GM23248 (cell line): ENCODE results near the gene SIGMAR1.

Experiments
- EZH2 ChIP-seq: fragments of 200-600 bp; sonication (generic); IDR thresholded peaks from 2 replicates; pipeline ENCODE4 v1.6.1; 2018; ENCODE audit warnings: antibody characterized with exemption, mild to moderate bottlenecking; ENCODE audit not compliant: insufficient read depth, poor library complexity, severe bottlenecking
- EZH2phosphoT487 ChIP-seq: fragments of 200-600 bp; sonication (generic); IDR thresholded peaks from 2 replicates; pipeline ENCODE4 v1.6.1; 2018; ENCODE audit warnings: antibody characterized with exemption, moderate library complexity, mild to moderate bottlenecking, low read depth; ENCODE audit not compliant: insufficient read depth

DNA sequence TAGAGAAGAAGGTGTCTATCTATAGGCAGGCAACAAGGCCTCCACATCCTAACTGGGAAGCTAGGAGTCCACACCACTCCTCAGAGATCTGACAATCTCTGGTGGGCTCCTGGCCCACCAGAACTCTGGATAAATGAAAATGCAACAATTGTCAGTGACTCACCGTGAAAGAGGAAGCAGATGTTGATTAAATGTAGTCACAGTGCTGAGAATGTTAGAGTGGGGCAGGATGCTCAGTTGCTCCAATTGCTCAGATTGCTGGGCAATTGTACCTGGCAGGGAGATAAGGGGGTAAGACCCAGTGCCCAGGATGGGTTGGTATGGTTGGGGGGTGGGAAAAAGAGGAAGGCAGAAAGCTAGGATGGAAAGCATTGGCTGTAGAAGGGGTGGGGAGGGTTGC lies 49.1 kb upstream of the SIGMAR1 start:
- TF ChIP-seq EZH2phosphoT487, result no peak
- no peak for TF ChIP-seq EZH2
